Astrocyte of the spinal cord (primary cell): ENCODE data around the gene MPC2.

Source experiments
- DNase-seq: peaks from one replicate; pipeline ENCODE4 v3.0.0; 2011; ENCODE audit warnings: low read depth, low spot score
- H3K4me3 ChIP-seq: 2 replicates; pipeline ENCODE4 v1.5.1; 2011; ENCODE audit warnings: low read depth, mild to moderate bottlenecking, low read length, moderate library complexity
- in situ Hi-C: cut with HindIII; loops from 2 replicates; pipeline ENCODE4 v1.10.0; 2017; ENCODE audit warnings: low sequenced_read_pairs
- TF ChIP-seq, protein P1 (sequence below): IDR thresholded peaks from 2 replicates; pipeline ENCODE4 v1.5.1; 2012; ENCODE audit warnings: low read depth, mild to moderate bottlenecking, low read length, inconsistent platforms

Gene MPC2

DNA sequence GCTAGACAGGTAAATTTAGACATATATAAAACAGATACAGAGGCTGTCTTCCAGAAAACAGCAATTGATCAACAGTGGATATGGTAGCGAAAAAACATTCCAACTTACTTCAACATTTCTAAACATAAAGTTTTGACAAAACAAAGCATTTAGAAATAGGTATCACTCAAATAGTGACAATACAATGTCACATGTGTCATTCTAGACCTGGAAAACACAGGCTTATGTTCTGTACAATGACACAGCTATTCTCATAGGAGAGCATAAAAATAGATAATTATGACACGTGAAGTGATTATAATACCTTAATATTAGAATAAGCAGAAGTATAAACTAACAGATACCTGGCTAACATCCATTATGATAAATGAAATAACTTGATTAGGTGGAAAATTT is 8.4 kb downstream of the MPC2 start:
- DNase-seq = no peak
- no peak overlapping the region for H3K4me3 ChIP-seq
- TF ChIP-seq, protein P1, sequence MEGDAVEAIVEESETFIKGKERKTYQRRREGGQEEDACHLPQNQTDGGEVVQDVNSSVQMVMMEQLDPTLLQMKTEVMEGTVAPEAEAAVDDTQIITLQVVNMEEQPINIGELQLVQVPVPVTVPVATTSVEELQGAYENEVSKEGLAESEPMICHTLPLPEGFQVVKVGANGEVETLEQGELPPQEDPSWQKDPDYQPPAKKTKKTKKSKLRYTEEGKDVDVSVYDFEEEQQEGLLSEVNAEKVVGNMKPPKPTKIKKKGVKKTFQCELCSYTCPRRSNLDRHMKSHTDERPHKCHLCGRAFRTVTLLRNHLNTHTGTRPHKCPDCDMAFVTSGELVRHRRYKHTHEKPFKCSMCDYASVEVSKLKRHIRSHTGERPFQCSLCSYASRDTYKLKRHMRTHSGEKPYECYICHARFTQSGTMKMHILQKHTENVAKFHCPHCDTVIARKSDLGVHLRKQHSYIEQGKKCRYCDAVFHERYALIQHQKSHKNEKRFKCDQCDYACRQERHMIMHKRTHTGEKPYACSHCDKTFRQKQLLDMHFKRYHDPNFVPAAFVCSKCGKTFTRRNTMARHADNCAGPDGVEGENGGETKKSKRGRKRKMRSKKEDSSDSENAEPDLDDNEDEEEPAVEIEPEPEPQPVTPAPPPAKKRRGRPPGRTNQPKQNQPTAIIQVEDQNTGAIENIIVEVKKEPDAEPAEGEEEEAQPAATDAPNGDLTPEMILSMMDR = no peak
- in situ Hi-C loops = loop anchor here (25.0 kb wide), 1 partner anchor 216 kb away; the partner anchor contains the start of gene MPZL1

DNA sequence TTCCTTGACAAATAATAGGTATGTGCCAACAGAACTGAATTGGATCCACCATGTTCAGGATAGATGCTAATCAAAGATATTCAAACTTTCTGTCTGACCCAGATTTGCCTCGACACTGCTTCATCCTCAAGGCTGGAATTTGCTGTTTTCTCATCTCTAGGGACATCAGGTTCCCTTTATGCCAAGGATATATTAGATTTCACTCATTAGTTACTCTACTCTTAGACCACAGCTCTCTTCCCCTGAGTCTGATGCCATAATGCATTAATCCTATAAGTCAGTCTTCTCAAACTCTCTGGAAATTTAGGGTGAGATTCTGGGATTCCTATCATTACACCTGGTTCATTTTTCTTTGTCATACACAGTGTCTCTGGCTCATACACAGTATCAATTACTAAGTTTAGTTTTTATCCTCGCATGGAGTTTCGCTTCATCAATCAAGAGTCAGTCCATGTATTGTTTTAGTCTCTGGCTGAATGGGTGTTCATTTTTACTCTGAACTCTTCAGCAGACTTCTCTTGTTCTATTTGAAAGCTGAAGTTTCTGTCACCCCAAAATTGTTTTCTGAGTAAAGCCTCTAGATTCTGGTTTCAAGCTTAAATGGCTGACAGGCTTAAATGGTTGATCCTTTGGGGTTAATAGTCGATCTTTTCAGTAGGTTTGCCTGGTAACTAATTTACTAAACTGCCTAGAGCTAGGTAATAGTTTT is 9.7 kb downstream of the MPC2 start:
- no peak overlapping the region for H3K4me3 ChIP-seq
- in situ Hi-C loops = loop anchor here (25.0 kb wide), 1 partner anchor 215 kb away; the partner anchor contains the start of gene MPZL1

DNA sequence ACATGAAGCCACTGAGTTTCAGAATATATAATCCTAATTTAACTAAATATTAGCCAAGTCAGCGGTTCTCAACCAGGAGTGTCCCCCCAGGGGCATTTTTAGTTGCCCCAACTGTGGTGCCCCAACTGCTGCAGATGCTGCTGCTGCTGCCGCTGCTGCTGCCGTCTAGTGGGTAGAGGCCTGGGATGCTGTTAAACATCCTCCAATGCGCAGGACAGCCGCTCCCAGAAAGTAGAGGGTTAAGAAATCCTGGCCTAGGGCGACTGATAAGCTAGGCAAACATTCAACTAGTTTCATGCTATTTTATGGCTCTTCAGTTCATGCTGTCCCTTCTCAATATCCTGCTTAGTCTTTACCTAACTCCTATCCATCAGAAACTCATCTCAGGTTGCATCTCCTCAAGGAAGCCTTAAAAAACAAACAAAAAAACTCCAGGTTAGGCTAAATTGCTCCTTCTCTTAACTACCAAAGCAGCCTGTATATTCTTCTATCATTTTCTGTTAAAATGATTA is 10.3 kb downstream of the MPC2 start:
- TF ChIP-seq, protein P1 = no peak
- no peak overlapping the region for H3K4me3 ChIP-seq
- in situ Hi-C loops = loop anchor here (25.0 kb wide), 1 partner anchor 214 kb away; the partner anchor contains the start of gene MPZL1
- DNase-seq = no peak

More for the DNA sequence above, 9.7 kb downstream of the MPC2 start:
- DNase-seq = no peak
- TF ChIP-seq, protein P1 = no peak

DNA sequence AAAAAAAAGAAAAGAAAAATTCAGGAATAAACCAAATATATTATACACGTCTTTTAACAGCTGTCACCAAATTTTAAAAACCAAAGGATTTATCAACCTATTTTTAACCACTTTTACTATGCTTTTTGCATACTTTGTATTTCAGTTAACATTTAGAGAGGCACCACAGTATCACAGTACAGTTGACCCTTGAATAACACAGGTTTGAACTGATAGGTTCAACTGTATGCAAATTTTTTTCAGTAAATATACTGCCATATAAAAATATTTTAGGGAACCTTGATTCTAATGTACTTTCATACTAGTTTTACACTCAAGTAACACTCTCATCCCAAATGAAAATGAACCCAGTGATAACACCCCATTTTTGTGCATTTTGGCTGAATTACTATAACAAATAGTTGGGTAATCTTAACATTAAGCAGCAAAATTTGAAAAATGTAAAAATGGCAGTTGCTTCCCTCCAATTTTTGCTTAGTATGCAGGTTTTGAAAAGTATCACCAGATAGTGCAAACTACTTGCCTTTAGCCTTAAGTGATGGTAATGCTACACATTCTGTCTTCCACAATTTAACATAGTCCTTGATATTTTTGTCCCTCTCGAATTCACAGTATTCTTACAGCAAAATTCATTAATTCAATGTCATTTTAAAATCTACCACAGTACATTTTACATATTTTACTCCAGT is 12.2 kb downstream of the MPC2 start:
- DNase-seq = no peak
- TF ChIP-seq, protein P1 = no peak
- in situ Hi-C loops = loop anchor here (25.0 kb wide), 1 partner anchor 212 kb away; the partner anchor contains the start of gene MPZL1
- H3K4me3 ChIP-seq = no peak overlapping the region

DNA sequence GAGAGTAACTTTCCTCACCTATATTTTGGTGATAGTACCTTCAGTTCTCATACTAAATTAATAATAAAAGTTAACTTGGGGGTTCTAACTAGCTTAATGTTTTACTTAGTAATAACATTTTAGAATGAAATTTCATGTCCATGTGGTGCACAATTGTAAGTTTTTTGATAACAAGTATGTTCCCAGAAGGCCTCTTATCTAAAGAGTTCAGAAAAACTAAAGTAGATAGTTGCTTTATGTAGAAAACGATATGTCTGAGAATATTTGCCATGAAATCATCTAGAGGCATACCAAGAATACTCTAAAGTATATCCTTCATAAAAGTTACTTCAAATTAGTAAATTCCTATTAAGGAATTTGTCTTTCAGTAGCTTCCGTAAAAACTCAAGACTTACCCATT is 12.8 kb downstream of the MPC2 start:
- no peak overlapping the region for H3K4me3 ChIP-seq
- DNase-seq = no peak
- TF ChIP-seq, protein P1 = no peak
- in situ Hi-C loops = no loop called here

DNA sequence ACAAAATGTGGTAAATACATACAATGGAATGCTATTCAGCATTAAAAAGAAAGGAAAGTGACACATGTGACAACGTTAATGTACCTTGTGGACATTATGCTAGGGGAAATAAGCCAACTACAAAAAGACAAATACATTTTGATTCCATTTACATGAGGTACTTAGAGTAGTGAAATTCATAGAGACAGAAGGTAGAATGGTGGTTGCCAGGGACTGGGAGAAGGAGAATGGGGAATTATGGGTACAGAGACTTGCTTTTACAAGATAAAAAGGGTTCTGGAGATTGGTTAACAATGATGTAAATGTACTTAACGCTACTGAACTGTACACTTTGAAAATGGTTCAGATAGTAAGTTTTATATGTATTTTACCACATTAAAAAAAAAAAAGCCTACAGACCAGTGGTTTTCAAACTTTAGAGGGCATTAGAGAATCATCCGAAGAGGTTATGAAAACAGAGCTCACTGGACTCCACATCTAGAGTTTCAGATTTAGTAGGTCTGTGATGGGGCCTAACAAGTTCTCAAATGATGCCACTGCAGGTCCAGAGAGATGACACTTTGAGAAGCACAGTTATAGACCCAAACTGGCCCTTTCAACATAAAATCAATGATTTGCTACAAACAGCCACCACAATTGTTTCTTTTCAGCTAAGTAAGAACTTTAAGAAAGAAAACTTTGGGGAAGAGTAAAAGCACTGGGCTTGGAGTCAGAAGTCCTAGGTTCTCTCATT is 13.4 kb downstream of the MPC2 start:
- no peak for DNase-seq
- TF ChIP-seq, protein P1 = no peak
- in situ Hi-C loops = no loop called here
- H3K4me3 ChIP-seq = no peak overlapping the region
